Left kidney (tissue), 2 donors: ENCODE data around the gene RTN1. TPM values are rescaled to one million over a fixed set of nuclear protein-coding genes. Genes with fewer than 3 reads are reported as not detected.

Experiments
- DNase-seq: peaks from one replicate; pipeline ENCODE4 v3.0.0-alpha.2; 2013
- polyA plus RNA-seq: library from polyadenylated mRNA; unstranded; fragments of 120-200 nt; gene quantifications from one replicate; pipeline ENCODE4 v1.2.1, GENCODE V29; 2013; ENCODE audit not compliant: insufficient read length

Gene RTN1
- polyA plus RNA-seq, 1 donor = 3.9 TPM

DNA sequence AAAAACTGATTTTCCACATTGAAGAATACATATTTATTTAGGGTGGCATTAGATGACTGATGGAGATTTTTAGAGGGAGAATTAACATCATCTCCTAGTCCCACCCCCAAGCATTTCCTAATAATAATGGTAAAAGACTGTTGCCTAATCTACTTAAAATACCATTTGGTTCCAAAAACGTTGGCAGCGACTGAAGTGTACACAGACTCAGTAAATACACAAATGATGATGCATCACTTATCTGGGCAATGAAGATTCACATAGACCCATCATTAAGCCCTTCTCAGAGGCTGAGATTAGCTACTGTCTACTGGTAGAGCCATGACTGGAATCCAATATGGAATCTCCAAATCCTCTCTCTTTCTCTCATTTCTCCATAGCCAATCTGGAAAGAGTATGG is 18.2 kb downstream of the RTN1 start:
- DNase-seq = no peak

DNA sequence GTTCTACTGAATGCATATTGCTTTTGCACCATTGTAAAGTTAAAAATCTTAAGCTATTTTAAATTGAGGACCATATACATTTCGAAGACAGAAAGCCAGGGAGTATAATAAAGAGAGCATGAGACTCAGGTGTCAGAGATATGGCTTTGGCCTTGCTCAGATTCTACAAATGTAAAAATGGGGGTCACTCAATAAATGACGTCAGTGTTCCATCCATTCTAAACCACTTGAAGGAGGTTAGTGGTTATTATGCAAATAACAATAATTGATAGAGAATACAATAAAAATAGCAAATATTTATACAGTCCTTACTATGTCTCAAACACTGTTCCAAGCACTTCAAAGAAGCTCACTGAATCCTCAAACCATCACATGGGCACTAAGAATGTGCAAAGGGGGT is 20.1 kb downstream of the RTN1 start:
- DNase-seq = no peak

DNA sequence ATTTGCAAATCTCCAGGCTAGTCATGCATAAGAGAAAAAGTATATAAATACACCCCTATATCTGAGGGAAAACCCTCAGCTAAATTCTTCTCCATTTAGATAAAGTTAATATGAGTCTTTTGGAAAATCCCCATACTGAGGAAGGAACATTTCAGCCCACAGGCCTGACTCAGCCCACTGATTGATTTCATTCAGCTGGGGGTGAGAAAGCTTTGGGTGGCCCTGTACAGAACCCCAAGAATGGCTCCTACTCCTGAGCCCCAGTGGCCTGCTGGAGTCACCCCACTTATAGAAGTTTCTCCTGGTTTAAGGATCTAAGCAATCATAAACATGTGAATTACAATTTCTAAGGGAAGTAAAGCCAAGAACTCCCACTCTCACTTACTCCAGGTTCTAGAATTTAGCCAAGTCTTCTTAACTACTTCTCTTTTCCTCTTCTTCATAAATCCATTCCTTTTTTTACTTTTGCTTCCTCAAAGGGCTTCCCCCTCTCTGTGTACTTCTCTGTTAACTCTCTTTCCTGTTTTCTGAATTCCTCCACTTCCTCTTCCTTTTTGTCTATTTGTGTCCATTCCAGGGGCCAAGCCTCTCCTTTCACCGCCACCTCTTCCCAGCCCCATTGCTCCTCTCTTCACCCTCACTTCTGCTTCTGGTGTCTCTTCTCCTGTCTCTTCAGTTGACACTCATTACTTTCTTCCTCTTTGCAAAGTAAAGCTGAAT is 21.0 kb downstream of the RTN1 start:
- no peak for DNase-seq

DNA sequence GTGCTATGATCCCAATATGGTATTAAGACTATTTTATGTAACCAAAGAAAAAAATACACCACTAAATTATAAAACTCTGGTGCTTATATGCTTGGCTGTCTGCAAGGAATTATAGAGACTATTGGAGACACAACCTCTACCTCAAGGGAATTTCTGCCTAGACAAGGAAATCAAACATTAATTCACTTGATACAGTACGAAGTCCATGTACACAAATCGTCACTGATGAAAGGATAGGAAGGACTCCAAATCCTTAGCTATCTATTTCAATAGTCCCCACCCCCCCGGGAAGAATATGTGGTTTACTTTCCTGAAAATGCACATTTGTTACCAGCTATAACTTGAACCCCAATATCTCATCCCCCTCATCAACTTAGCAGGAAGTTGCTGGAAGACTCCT is 21.9 kb downstream of the RTN1 start:
- DNase-seq = no peak

DNA sequence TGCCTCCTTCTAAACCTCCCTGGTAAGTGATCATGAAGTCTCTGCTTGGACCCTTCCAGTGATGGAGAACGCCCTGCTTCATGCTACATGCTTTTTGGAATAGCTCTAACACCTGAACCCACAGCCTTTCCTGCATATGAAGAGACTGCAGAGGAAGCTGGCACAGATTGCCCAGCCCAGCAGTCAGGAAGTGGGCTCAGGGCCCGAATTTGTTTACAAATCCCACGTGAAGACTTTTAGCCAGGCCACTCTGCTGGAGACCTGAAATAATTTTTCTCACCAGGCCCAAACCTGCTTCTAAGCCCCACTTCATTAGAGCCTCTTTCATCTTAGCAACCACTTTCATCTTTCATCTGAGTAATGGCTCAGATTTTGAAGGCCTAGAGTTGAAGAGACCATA is 22.9 kb downstream of the RTN1 start:
- DNase-seq = no peak

DNA sequence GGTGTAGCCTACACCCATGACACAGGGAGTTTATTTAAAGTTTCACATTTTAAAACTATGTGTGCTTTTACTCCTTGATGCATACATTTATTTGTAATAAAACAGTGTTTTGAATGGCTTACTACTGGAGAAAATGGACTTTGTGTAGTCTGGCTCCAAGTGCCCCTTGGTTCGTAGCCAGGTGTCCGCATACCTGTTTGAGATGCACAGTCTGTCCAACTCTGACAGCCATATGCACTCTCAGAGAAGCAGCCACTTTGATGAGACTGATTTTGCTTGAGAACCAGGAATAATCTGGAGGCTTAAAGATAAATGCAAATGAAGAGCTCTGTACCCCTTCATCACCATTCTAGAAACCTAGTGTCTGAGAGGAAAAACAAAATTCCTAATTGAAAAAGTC is 24.0 kb downstream of the RTN1 start:
- DNase-seq = no peak

DNA sequence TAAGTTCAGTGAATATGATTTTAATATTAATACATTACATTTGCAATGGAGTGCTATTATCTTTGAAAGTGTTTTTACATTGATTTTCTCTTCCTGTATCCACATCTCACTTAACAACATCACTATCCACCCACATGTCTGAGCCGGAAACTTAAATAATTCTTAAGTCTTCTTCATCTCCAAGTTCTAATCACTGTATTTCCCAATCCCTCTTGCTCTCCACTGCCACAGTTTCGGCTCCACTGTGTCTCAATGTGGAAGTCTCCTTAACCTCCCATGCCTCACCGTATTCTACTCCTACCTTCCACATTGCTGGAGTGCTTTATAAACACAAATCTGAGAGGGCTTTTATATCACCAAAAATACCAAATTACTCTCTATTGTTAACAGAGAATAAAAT is 25.3 kb downstream of the RTN1 start:
- no peak for DNase-seq

DNA sequence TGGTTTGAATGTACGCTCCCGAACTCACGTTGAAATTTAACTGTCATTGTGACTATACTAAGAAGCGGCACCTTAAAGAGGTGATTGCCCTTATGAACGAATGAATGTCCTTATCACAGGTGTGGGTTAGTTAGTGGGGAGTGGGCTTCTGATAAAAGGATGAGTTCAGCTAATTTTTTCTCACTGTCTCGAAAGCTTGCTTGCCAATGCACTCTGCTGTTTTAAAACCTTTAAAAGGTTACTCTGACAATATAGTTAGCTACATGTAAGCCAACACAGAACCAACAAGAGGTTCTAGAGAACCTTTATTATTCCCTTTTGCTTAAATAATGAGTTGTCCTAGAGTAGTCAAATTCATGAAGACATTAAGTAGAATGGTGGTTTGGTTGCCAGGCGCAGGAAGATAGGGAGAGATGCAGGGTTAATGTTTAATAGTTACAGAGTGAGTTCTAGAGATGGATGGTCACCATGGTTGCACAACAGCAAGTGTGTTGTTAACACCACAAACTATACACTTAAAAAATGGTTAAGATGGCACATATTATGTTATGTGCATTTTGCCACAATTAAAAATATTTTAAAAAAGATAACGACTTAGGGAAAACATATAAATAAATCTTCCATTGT is 26.3 kb downstream of the RTN1 start:
- no peak for DNase-seq

DNA sequence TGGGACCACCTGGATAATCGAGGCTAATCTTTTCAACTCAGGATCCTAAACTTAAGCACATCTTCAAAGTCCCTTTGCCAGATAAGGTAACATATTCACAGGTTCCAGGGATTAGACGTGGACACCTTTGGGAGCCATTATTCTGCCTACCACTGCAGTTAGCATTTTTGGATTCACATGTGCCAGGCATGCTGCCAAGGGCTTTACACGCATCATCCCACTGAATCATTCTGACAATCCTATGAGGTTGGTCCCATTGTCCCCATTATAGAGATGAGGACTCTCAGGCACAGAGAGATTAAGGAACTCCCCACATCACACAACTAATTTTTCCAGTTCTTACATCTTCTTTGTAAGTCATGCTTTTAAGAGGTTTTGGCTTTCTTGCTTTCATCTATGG is 34.5 kb downstream of the RTN1 start:
- no peak for DNase-seq

DNA sequence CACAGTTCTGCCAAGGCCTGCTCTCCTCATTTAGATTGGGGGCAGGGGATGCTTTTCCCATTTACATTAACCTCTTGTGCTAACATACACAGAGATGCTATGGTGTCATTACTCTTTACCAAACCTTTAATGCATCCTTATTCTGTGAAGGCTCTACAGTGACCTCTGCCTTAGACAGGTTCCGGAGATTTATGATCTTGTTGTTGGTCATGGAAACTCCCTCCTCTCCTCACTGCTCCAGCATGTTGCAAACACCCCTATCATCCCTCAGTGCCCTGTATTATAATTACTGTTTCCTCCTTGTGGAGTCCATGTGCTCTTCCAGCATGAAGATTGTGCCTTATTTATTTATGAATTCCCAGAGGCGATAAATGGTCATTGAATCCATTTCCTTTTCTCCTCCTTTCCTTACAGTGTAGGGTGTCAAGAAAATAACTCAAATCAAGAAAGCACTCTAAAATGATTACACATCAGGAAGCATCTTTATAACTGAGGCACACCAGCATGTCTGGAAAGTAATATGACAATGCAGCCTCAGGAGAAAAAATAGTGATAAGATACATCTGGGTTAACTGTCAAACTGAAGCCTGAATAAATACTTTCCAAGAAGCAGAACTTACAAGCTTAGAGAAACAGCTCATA is 37.8 kb downstream of the RTN1 start:
- DNase-seq = peak; percentile 34

DNA sequence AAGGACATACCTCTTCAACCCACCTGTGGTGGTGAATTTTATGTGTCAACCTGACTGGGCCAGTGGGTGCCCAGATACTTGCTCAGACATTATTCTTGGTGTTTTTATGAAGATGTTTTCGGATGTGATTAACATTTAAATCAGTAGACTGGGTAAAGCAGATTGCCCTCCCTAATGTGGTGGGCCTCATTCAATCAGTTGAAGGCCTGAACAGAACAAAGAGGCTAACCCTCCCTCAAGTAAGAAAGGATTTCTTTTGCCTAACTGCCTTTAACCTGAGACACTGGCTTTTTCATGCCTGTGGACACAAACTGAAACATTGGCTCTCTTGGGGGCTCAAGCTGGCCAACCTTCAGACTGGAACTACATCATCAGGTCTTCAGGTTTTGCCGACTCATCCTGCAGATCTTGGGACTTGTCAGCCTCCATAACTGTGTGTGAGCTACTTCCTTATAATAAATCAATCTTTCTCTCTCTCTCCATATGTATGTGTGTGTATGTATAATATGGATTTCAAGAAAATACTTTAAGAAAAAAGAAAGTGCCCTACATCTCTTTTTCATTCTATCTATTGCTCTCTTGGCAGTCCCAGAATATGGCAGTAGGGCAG is 39.4 kb downstream of the RTN1 start:
- DNase-seq = no peak

DNA sequence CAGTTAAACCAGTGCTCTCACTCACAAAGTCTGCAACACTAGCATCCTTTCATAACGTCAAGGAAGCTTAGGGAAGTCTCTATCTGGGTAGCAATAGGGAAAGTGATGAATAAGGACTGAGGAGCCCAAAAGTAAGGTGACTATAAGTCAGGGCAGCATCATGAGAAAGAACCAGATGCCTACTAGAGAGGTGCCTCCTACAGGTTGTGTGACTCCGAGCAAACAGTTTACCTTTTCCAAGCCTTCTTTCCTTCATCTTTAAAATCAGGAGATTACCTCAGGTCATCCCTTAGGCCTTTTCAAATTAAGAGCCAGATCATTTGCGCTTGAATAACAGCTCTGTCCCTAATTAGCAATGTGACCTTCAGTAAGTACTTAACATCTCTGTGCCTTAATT is 40.2 kb downstream of the RTN1 start:
- DNase-seq = no peak

DNA sequence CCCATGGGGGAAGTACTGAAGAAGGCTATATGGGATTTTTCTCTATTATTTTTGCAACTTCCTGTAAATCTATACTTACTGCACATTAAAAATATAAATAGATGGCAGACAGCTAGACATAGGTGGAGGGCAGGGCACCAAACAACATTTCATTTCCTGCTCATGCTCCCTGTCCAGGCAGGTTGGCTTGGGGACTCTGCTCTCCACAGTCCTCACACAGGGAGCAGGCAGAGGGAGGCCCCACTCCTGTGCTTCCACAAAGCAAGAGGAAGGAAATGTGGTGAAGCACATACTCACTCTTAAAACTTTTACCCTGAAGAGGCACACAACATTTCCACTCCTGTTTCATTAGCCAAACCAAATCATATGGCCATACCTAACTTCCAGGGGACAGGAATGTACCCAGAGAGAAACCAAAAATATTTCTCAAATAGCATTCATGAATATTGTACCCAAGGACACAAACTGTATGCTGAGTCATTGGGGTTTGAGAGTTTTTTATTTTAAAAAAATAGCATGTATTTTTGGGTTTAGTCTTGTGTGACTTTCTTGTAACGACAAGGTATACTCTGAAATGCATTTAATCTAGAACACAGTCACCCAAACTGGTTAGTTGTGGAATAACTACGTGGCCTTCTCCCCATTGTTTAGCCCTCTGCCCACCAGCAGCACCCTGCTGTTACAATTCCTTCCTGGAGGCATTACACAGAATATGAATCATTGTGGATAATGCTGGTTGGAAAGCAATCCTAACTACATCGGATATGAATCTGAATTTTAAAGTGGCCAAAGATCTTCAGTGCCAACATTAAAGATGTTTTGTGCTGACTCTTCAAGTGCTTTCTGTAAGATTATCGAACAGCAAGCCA is 40.9 kb downstream of the RTN1 start:
- DNase-seq = no peak

DNA sequence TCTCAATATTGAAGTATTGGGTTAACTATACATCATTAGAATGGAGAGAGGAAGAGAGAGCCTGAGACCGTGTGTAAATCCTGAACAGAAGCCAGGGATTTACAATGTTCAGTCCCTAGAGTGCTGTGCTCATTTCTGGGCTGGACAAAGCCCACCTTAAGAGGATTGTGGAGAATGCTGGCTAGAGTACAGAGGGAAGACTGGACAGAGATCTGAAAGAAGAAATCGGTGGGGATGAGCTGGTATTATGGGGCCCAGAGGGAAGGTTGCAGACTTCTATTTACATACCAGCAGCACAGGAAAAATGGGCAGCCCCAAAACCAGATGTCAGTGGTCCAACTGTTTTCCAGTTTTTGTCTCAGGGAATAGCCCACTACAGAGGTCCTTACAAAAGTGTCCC is 42.3 kb downstream of the RTN1 start:
- DNase-seq = no peak

DNA sequence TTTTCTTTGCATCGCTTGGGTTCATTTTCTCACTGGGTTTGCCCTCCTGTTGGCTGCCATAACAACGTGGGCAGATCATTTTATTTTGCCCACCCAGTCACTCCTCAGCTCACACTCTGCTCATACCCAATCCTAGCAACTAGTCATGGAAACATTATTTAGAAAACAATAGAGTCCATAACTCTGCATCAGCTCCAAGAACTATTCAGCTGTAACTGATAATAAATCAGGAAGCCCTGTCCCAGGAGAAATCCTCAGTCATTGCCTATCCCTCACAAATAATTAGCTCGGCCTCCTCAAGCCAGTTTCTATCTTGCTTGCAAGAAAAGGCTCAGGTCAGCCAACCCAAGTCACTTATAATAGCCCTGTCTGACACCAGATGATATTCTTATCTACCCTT is 43.2 kb downstream of the RTN1 start:
- no peak for DNase-seq

DNA sequence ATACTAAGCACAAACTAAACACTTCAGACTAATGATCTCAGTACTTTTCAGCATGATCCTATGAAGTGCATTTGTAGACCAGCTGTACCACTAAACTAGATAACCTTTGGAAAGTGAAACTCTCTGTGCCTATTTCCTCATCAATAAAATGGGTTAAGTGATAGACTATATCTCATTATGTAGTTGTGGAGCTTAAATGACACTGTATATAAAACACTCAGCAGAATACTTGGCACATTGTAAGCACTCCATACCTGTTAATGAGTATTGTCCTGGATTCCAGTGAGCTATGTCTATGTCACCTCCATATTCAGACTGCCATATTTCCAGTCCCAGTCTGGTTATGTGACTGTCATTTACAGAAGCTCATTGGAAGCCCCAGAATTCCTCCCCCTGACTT is 44.4 kb downstream of the RTN1 start:
- no peak for DNase-seq

DNA sequence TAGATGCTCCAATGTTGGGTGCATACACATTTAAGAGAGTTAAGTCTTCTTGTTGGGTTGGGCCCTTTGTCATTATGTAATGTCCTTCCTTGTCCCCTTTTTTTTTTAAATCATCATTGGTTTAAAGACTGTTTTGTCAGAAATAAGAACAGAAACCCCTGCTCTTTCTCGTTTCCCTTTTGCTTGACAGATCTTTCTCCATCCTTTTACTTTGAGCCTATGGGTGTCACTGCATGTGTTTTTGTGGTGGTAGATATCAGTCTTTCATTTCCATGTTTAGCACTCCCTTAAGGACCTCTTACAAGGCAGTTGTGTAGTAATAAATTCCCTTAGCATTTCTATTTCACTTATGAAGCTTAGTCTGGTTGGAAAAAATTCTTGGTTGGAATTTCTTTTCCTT is 47.4 kb downstream of the RTN1 start:
- no peak for DNase-seq

DNA sequence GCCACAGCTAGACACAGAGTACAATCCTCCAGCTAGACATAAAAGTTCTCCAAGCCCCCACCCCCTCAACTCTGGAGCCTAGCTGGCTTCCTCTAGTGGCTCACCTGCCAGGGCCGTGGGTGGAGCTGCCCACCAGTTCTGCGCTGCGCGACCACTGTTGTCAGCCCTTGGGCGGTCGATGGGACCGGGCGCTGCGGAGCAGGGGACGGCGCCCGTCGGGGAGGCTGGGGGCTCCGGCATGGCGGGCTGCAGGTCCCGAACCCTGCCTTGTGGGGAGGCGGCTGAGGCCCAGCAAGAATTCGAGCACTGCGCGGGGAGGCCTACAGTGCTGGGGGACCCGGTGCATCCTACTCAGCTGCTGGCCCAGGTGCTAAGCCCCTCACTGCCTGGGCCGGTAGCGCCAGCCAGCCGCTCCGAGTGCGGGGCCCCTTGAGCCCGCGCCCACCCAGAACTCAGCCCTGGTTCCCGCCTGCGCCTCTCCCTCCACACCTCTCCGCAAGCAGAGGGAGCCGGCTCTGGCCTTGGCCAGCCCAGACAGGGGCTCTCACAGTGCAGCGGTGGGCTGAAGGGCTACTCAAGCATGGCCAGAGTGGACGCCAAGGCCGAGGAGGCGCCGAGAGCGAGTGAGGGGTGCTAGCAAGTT is 51.0 kb downstream of the RTN1 start:
- no peak for DNase-seq

DNA sequence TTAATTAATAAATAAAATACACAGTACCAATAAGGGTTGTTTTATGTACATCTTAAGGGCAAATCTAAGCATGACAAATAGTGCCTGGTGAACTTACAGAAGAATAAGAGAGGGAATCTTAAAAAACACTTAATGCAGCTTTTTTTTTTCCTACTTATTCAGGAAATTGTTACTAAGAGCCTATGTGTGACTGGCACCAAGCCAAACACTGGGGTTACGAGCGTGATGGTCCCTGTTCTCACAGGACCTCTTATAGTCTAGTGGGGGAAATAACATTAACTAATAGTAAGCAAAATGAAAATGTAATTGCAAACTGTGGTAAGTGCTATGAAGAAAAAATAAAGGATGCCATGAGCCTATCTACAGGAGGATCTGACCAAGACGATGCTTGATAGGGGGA is 53.6 kb downstream of the RTN1 start:
- no peak for DNase-seq

DNA sequence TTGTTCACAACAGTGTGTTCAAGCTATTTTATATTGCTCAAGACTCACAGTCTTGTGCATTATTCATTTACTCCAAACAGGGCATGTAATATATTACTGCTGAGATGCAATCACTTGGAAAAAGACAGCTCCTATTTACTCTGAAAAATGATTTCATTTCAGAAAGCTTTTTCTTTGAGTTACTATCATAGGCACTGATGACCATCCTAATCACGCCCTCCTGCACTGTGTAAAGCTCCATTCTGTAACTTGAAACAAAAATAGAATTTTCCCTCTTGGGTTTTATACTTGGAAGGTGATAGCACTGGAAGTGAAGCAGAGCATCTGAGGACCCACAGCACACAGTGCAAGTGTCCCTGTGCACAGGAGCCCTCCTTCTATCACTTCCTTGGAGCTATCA is 55.6 kb downstream of the RTN1 start:
- DNase-seq = no peak

DNA sequence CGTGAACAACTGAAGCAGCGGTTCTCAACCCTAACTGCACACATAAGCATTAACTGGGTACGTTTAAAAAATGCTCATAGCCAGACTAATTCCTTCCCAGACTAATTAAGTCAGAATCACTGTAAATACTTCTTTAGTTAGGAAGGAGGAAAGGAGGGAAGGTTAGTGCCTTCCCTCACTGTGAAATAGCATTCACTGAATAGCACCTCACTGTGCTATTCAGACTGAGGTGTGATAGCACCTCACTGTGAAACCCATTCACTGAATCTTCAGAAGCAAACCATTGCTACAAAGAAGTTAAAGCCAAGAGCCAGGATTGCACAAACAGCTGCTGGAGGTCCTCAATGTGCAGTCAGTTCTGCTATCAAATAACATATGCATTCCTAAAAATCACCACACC is 58.8 kb downstream of the RTN1 start:
- no peak for DNase-seq

DNA sequence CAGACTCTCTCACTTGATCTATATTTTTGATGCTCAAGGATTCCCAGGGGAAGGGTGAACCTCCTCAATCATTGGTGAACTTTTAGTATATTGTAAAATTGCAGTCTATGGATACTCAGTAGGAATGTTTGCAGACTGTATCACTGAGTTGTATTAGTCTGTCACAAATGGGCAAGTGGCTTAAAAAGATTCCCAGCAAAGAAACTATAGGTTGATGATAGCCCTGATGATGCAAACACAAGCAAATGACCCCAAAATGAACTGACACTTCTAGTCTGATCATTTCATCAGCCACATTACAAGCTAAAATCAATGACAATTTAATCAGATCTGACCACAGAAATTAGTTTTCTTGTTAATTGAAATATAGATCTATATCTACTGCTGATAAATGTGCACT is 59.5 kb downstream of the RTN1 start:
- DNase-seq = no peak
